ENCODE results near the gene RRP8. TPM values are rescaled to one million over a fixed set of nuclear protein-coding genes. Genes with fewer than 3 reads are reported as not detected.

RRP8 gene
- total and polyA plus RNA-seq, 9 of the 15 experiments (the other 6 are each of a cell fraction or from before 2014, with no cell fraction given) = 5.7 to 47.3 (median 32.6) TPM

- TF ChIP-seq ZBTB40 (IDR thresholded peaks at IDR 0.05) (no peak), ZBTB40 (CRISPR knock-in tag; IDR thresholded peaks at IDR 0.05) (no peak), MGA (IDR thresholded peaks at IDR 0.05) (no peak), ZNF778 (CRISPR knock-in tag; IDR thresholded peaks at IDR 0.05) (no peak)
Observed at GRCh38 chr11:6635082-6635932, 31.9 kb upstream of the RRP8 start (continued).

All from K562 (cell line).